OCI-LY1 (cell line): ENCODE results near the gene CPNE7.

ENCODE experiments used
- CTCF ChIP-seq: fragments of 200-600 bp; sonication (generic), shearing (Covaris generic); IDR thresholded peaks from 2 replicates; pipeline ENCODE4 v1.5.1; 2017; ENCODE audit warnings: mild to moderate bottlenecking, antibody characterized with exemption, low read length, moderate library complexity, mixed read lengths
- EZH2 ChIP-seq: fragments of 200-600 bp; sonication (generic), shearing (Covaris generic); IDR thresholded peaks from 2 replicates; pipeline ENCODE4 v1.8.0; 2017; ENCODE audit warnings: borderline replicate concordance, mixed run types, mild to moderate bottlenecking, antibody characterized with exemption, low read length, moderate library complexity, mixed read lengths

GRCh38 chr16:89538286-89538685, 37.3 kb upstream of the CPNE7 start:
- TF ChIP-seq CTCF (no peak), EZH2 (no peak)
